22Rv1 (cell line): ENCODE measurements around the gene NR1H2.

ENCODE experiments used
- ZFX ChIP-seq: fragments of 450-650 bp; IDR thresholded peaks from 2 replicates; pipeline ENCODE4 v1.6.1; 2017; ENCODE audit warnings: antibody characterized with exemption, borderline replicate concordance
- TF ChIP-seq, protein P1 (sequence below): fragments of 450-650 bp; IDR thresholded peaks from 2 replicates; pipeline ENCODE4 v1.5.1; 2017; ENCODE audit warnings: mild to moderate bottlenecking

- TF ChIP-seq, protein P1, sequence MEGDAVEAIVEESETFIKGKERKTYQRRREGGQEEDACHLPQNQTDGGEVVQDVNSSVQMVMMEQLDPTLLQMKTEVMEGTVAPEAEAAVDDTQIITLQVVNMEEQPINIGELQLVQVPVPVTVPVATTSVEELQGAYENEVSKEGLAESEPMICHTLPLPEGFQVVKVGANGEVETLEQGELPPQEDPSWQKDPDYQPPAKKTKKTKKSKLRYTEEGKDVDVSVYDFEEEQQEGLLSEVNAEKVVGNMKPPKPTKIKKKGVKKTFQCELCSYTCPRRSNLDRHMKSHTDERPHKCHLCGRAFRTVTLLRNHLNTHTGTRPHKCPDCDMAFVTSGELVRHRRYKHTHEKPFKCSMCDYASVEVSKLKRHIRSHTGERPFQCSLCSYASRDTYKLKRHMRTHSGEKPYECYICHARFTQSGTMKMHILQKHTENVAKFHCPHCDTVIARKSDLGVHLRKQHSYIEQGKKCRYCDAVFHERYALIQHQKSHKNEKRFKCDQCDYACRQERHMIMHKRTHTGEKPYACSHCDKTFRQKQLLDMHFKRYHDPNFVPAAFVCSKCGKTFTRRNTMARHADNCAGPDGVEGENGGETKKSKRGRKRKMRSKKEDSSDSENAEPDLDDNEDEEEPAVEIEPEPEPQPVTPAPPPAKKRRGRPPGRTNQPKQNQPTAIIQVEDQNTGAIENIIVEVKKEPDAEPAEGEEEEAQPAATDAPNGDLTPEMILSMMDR, result no peak
- no peak for TF ChIP-seq ZFX
These were observed 17.3 kb downstream of the NR1H2 start for GRCh38 chr19:50393589-50393988.
